HL-60/S4 treated with retinoic acid at 250 ng/mL for 4 days and 3 days (cell line): Measurements from ENCODE around the gene GTPBP2.

Source experiments
- in situ Hi-C: fragments of 300-500 bp; cut with MboI; formaldehyde crosslinking; loops from 2 replicates; pipeline ENCODE4 v1.7.0; 2022; ENCODE audit warnings: low sequenced_read_pairs

Gene GTPBP2

GRCh38 chr6:43579171-43579570 lies 49.9 kb downstream of the GTPBP2 start:
- in situ Hi-C loops = no loop called here

- in situ Hi-C loops = no loop called here
These were observed 50.3 kb downstream of the GTPBP2 start for GRCh38 chr6:43578748-43579147.

GRCh38 chr6:43575772-43576551 lies 53.1 kb downstream of the GTPBP2 start, which contains the start of the genes POLH and XPO5:
Gene POLH, plus strand, starts transcription at chr6:43576185. Its CDS starts 6,135 bp downstream, at chr6:43582320.
Gene XPO5, minus strand, starts transcription at chr6:43576038. Its CDS starts 174 bp downstream, at chr6:43575864.
- in situ Hi-C loops = no loop called here

- in situ Hi-C loops = no loop called here
These were observed 53.8 kb downstream of the GTPBP2 start for GRCh38 chr6:43575105-43575771.

- in situ Hi-C loops = no loop called here
These were observed 57.0 kb downstream of the GTPBP2 start for GRCh38 chr6:43572015-43572414.

GRCh38 chr6:43570876-43571441 lies 58.1 kb downstream of the GTPBP2 start:
- in situ Hi-C loops = no loop called here
